ENCODE measurements around the gene PCCA. TPM values are rescaled to one million over a fixed set of nuclear protein-coding genes. Genes with fewer than 3 reads are reported as not detected.

PCCA gene
- total RNA-seq, 3 donors from 2014 or later = 55.7 to 98.6 (median 70.5) TPM

DNA sequence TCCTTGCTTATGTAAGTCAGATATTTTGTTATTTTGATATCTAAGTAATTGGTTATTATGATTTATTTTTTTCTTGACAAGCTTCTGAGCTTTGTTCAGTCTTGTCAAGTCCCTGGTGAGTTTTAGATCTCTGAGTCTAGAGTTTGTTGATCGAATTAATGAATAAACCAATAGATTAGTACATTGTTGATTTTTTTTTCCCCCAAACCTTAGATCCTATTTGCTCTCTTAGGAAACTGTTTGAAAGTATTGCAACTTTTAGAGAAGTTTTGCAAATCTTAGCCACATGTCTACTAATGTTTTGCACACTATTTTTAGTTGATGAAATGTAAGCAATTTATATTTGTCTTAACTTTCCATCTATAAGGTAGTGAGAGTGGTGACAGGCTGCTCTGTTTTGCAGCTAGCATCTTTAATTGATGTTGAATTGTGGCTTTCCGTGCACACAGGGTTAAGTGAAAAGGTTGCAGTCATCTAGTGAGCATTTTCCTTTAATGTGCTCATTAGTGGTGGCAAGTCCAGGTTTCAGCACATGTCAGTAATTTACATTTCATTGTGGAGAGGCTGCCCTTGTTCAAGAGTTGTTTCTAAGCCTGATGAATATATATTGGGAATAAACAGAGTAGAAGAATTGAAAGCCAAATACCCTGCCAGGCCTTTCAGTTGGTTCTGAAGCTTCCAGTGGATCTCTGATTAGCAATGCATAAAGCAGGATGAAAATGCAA lies 86.3 kb downstream of the PCCA start:
- H3K4me1 ChIP-seq (ENCODE audit: low read depth) = no peaks in the 10 kb centered on the region
- no peaks in the 10 kb centered on the region for H3K9me3 ChIP-seq
- intact Hi-C loops (cut with DNase I, micrococcal nuclease) = no loop called here
- DNase-seq (no peak), ATAC-seq (no peak)
- H3K4me3 ChIP-seq = no peak overlapping the region
- TF ChIP-seq, protein P1, sequence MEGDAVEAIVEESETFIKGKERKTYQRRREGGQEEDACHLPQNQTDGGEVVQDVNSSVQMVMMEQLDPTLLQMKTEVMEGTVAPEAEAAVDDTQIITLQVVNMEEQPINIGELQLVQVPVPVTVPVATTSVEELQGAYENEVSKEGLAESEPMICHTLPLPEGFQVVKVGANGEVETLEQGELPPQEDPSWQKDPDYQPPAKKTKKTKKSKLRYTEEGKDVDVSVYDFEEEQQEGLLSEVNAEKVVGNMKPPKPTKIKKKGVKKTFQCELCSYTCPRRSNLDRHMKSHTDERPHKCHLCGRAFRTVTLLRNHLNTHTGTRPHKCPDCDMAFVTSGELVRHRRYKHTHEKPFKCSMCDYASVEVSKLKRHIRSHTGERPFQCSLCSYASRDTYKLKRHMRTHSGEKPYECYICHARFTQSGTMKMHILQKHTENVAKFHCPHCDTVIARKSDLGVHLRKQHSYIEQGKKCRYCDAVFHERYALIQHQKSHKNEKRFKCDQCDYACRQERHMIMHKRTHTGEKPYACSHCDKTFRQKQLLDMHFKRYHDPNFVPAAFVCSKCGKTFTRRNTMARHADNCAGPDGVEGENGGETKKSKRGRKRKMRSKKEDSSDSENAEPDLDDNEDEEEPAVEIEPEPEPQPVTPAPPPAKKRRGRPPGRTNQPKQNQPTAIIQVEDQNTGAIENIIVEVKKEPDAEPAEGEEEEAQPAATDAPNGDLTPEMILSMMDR (IDR thresholded peaks at IDR 0.05) = no peak
- H3K36me3 ChIP-seq (ENCODE audit: low read depth) = no peaks in the 10 kb centered on the region

DNA sequence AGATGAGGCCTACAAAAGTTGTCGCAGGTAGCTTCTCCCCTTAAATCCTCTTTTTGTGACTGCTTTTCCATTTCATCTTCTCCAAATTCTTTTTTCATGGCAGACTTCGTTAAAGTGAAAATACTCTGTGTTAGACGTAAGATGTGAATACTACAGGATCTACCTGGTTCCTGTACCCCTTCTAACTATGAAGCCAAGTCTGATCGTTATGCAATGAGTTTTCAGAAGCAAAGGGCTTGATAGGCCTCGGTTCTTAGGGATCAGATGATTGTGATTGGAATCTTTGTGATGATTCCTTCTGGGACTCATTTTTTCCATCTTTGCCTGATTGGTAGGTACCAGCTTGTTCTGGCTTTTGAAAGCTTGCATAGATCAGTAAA lies 86.9 kb downstream of the PCCA start:
- TF ChIP-seq, protein P1 (IDR thresholded peaks at IDR 0.05) = no peak
- Histone ChIP-seq H3K4me1 (ENCODE audit: low read depth) (no peaks in the 10 kb centered on the region), H3K4me3 (no peak overlapping the region), H3K9me3 (no peaks in the 10 kb centered on the region), H3K36me3 (ENCODE audit: low read depth) (no peaks in the 10 kb centered on the region)
- DNase-seq = no peak
- no peak for ATAC-seq
- intact Hi-C loops (cut with DNase I, micrococcal nuclease) = no loop called here

DNA sequence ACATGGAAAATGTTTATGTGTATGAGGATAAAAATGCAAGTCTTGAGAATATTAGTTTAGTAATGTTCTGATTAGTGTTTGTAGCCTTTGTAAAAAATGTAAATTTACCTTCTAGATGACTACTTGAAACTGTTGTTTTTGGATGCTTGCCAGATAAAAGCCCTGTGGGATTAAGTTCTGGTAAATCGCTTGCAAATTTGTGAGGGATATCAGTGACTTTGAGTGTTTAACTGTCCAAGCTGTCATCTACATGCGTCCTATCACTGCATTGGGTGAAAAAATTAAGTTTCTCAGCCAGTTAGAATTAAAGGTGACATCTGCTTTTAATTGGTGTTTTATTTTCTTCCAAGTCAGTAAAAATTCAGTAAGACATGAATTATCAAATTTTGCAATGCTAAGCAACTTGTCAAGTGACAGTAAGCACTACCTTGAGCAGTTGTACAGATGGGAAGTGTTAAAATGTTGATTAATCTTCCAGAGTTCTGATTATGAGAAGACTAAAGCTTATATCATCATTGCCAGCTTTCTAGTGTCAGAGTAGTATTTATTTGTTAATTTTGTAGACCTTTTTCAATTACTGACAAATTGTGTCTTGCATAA lies 88.0 kb downstream of the PCCA start:
- intact Hi-C loops (cut with DNase I, micrococcal nuclease) = no loop called here
- ATAC-seq = no peak
- Histone ChIP-seq H3K36me3 (ENCODE audit: low read depth) (no peaks in the 10 kb centered on the region), H3K4me3 (no peak overlapping the region), H3K4me1 (ENCODE audit: low read depth) (no peaks in the 10 kb centered on the region), H3K9me3 (no peaks in the 10 kb centered on the region)
- DNase-seq = no peak
- TF ChIP-seq, protein P1 (IDR thresholded peaks at IDR 0.05) = no peak

DNA sequence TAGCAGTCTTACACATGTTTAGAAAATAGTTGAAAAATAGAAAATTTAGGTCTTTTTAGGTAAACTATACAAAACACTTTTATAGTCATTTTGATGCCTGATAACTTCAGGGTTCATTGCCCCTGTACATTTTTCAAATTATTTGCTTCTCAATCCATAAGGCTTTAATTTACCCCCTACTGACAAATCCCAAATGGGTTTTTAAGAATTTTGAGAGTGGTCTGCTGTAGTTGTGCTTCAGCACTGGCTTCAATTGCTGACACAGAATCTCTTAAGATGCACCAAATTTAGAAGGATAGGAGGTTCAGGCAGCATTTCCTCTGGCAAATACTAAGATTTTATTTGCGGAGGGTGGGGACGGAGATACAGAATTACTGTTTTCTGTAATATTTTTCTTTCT lies 89.4 kb downstream of the PCCA start:
- Histone ChIP-seq H3K4me1 (ENCODE audit: low read depth) (peaks cover 4% of the 10 kb centered on the region), H3K4me3 (no peak overlapping the region), H3K36me3 (ENCODE audit: low read depth) (no peaks in the 10 kb centered on the region), H3K9me3 (no peaks in the 10 kb centered on the region)
- intact Hi-C loops (cut with DNase I, micrococcal nuclease) = no loop called here
- ATAC-seq = no peak
- DNase-seq = no peak
- TF ChIP-seq, protein P1 (IDR thresholded peaks at IDR 0.05) = no peak

DNA sequence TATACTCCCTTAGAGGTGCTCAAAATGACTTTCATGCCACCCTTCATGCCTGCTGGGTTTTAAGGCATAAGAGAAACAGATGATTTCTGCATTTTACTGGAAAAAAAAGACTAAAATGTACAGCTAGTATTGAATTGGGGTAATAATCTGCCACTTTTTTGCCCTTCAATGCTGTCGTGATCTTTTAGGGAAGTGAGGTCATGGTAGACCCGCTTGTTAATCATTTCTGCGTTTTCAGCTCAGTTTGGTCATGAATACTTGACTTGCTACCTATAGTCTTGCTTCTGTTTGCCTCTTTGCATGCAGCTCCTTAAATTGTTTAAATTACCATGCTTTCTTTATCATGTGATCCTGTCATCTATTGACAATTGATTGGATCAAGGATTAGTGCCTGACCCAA lies 90.4 kb downstream of the PCCA start:
- Histone ChIP-seq H3K4me1 (ENCODE audit: low read depth) (peaks cover 5% of the 10 kb centered on the region), H3K9me3 (no peaks in the 10 kb centered on the region), H3K4me3 (no peak overlapping the region), H3K36me3 (ENCODE audit: low read depth) (no peaks in the 10 kb centered on the region)
- DNase-seq (no peak), ATAC-seq (no peak)
- TF ChIP-seq, protein P1 (IDR thresholded peaks at IDR 0.05) = no peak
- intact Hi-C loops (cut with DNase I, micrococcal nuclease) = no loop called here

Data from mucosa of descending colon (tissue), 3 donors.